HK-2 (cell line): ENCODE measurements around the gene LRRC38.
"Not testable (repeated sequence)": the region's sequence is repeated elsewhere in the genome, so short reads cannot be mapped to it uniquely, and the experiment has no call there.

Experiments used
- DNase-seq: peaks from one replicate; pipeline ENCODE4 v3.0.0-alpha.2; 2018; ENCODE audit not compliant: unreplicated experiment

LRRC38 gene, protein sequence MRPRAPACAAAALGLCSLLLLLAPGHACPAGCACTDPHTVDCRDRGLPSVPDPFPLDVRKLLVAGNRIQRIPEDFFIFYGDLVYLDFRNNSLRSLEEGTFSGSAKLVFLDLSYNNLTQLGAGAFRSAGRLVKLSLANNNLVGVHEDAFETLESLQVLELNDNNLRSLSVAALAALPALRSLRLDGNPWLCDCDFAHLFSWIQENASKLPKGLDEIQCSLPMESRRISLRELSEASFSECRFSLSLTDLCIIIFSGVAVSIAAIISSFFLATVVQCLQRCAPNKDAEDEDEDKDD

DNA sequence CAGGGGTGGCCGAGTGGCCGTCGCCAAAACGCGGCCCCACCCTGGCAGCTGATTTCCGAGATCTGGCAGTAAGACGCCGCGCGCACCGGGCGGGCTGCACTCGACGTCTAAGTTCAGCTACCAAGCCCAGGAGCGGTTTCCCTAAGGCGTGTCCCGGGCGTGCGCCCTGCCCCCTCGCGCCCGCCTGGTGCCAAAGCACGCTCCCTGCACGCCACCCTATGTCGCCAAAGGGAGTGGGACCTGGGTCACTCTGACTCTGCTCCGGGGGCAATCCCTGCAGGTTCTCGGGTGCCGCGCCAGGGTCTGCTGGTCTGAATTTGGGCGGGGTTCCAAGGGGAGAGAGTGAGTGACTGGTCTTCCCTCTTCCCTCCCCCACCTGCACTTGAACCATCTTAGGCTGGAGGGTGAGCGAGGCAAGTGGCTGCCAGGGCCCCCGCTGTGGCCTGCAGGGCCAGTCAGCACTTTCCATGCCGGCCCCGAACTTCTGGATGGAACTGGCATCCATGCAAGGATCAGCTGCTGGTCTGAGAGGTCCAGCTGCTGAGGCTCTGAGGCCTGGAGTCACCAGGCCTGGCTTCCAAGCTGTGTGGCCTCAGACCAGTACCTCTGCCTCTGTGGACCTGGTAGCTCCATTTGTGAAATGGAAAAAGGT lies at the start of gene LRRC38:
TSS of gene LRRC38 (minus strand) at position 109 of the 652 bp plus-strand sequence. CDS start 410 bp downstream, outside the sequence.
- DNase-seq, result no peak

DNA sequence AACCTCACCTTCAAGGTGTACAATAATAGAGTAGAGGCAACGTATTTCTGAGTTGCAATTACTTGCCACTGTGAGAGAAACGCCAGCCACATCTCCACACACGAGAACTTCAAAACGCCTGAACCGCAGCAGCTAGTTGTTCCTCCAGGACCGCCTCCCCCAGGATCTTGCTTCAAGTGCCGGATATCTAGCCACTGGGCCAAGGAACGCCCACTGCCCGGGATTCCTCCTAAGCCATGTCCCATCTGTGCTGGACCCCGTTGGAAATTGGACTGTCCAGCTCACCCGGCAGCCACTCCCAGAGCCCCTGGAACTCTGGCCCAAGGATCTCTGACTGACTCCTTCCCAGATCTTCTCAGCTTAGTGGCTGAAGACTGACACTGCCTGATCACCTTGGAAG lies 49.2 kb upstream of the LRRC38 start:
- DNase-seq, result not testable (repeated sequence)

DNA sequence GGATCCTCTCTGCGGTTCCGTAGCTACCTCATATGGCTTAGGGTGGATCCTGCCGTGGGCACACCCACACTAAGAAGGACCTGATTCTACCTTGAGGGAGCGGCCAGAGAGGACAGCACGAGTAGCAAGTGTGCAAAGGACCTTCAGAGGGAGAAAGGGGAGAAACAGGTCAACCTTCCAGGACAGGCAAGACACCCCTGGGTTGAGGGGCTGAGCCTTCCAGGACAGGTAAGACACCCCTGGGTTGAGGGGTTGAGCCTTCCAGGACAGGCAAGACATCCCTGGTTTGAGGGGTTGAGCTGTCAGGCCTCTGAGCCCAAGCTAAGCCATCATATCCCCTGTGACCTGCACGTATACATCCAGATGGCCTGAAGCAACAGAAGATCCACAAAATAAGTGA lies 46.7 kb upstream of the LRRC38 start:
- no peak for DNase-seq

DNA sequence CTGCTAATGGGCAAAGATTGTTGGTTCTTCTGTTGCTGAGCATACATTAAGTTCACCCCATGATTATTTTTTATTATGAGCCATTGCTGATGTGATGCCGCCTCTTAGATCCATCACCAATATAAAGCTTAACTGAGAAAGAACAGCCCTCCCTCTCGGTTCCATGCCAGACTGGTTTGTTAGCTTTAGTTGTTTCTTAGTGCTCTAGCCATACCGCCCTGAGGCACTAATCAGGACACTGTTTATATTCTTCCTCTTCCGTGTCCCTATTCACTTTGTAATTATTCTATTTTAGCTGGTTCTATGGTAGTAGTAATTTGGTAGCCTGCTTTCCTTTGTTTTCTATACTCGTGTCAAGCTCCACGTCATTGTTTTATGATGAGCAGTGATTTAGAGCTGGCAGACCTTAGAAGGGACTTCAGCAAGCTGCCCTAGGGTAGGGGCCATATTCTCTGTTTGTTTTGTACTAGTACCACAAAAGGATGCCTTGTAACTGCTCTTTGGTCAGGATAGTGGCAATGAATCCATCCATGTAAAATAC lies 42.5 kb upstream of the LRRC38 start:
- no peak for DNase-seq

DNA sequence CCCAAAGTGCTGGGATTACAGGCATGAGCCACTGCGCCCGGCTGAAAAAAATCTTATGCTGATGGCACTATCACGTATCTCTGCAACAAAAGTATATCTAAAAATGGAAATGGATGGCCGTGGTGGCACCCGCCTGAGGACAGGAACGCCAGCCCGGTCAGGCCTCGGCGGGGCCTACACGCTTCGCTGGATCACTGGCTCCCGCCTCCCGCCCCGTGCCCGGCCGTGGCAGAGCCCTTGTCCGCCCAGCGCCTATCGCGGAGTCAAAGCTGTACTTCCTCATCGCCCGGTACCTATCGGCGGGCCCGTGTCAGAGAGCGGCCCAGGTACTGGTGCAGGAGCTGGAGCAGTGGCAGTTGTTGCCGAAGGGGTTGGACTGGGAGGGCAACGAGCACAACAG lies 41.0 kb upstream of the LRRC38 start:
- DNase-seq, result no peak

DNA sequence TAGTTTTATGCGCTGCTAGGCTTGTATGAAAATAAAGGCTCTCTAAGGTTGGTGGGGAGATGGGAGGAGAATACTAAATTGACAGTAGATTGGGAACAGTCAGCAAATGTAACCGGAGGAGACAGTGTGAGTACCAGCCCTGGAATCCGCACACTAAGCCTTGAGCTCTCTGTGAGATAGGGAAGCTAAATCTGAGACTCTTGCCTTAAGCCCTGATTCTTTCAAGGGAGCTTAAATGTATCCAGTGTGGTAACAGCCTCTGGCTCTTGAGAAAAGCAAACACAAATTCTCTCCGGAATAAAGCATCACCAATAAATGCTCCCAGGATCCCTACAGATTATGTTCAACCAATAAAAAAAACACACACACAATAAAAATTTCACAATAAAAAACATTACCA lies 36.9 kb upstream of the LRRC38 start:
- no peak for DNase-seq

DNA sequence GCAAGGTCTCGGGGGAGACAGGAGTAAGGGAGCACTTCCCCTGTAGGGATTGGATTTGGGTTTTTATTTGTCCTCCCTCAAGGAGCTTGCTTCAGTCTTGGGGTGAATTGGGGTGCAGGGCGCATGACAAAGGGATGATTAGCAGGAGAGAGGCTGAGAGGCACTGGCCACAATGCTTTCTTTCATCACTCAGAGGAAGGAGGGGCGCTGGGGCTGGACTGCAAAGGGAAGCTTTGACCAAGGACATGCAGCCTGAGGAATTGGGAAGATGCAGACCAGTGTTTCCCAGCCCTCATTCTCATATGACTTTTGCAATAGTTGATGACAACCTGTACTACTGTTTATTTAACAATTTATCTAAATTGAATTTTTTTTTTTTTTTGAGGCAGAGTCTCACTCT lies 35.7 kb upstream of the LRRC38 start:
- DNase-seq, result no peak

DNA sequence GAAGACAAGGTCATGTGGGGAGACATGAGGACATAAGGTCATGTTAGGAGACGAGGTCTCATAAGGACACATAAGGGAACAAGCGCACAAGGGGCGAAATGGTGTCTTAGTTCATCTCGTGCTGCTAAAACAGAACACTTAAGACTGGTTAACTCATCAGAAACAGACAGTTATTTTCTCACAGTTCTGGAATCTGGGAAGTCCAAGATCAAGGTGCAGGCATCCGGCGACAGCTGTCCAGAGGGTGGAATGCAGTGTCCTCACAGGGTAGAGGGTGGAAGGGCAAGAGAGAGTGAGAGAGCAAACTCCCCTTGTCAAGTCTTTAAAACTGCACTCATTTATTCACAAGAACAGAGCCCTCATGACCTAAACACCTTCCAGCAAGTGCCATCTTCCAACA lies 35.2 kb upstream of the LRRC38 start:
- DNase-seq, result no peak

DNA sequence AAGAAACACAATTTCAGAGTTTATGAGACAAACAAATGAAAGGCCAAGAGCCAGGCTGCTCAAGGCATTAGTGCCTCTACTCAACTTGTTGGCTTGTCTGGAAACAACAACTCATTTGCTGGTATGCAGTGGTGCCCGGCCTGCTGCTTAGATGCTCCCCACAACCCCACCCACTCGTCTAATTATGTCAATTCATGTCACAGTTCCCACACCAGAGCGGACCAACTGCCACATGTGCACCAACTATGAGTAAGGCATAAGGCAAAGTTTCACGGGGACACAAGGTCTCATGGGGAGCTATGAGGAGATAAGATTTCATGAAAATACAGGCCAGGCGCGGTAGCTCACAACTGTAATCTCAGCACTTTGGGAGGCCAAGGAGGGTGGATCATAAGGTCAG lies 34.5 kb upstream of the LRRC38 start:
- no peak for DNase-seq

DNA sequence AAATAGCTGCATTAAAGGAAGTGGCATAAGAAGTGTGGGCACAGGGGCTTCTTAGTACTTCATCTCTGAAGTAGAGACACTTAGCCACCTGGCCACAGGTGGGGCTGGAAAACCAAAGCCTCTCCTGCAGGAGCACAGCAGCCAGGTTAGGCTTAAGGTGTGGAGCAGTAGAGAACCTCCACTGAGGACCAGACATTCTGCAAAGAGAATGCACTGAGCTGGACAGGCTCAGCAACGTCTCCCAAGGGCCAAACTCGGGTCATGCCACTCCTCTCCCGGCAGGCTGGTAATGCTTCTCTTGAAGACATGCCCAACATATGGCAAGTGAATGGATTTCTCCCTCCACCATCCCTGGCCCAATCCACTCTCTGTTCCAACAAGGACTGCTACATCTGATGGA lies 33.0 kb upstream of the LRRC38 start:
- DNase-seq, result no peak

DNA sequence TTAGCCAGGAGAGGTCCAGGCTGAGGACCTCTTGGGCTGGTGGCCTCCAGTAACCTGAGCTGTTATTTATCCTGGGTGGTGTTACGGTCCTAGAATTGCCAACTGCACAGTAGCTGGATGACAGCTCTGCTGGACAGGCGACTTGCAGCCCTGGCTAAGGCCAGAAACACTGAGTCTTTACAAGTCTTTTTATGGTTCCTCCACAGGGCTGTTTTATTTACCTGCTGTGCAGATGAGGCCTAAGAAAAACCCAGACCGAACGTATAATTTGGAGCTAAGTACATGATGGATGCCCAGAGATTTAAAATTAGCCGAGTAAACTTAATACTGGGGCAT lies 30.4 kb upstream of the LRRC38 start:
- DNase-seq, result no peak

DNA sequence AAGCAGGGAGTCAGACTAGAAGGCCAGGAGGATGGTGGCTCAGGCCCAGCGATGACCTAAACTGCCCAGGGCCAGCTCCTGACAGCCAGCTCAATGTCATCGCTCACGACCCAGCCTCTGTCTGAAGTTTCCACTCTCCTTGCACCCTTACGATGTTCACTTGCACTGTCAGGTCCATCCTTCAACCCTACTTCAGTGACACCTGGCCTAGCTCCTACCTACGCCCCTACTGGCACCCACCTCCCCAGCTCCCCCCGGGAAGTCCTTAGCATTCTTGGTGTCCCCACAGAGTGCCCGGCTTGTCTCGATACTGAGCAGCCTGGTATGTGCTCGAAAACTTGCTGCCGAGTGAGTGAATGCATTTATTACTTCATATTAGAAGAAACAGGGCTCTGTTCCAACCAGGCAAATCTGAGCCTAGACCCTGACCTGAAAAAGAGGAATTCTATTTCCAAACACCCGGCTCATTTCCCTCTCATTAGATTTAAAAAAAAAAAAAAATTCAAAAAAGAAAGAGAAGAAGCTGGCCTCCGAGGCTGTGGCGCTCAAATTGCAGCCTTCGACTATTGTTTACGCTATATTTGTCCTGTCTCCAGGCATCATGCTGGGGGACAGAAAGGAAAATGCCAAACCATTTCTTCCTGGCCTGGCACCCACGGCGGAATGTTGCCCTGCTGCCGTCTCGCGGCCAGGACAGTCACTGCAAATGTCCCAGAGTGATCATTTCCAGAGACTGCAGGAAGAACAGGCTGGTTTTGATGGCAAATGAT lies 29.8 kb upstream of the LRRC38 start:
- DNase-seq, result peak; percentile 24

DNA sequence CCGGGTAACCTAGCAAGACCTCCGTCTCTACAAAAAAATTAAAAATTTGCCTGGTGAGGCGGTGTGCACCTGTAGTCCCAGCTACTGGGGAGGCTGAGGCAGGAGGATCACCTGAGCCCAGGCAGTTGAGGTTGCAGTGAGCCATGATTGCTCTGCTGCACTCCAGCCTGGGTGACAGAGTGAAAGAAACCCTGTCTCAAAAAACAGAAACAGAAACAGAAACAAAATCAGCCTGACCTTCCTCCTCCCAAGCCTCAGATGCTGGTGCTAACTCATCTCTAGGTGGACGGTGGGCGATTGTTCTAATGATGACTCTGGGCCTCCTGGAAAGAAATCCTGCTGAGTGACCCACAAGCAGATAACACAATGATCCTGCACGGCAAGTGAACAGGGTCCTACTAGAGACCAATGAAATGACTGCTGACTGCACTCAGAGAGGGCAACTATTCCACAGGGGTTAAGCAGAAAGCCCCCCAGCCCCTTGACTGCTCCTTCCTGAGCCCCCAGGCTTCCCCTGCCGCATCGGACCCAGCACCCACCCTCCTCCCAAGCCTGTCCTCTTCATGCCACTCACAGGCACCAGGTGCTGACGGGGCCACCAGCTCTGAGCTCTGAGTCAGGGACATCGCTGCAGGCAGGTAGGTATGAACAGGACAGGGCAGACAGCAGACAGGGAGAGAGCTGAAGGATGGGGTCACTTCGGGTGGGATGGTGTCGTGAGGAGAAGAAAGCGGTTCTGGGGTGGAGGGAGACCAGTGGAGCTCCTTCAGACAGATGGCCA lies 27.8 kb upstream of the LRRC38 start:
- no peak for DNase-seq

DNA sequence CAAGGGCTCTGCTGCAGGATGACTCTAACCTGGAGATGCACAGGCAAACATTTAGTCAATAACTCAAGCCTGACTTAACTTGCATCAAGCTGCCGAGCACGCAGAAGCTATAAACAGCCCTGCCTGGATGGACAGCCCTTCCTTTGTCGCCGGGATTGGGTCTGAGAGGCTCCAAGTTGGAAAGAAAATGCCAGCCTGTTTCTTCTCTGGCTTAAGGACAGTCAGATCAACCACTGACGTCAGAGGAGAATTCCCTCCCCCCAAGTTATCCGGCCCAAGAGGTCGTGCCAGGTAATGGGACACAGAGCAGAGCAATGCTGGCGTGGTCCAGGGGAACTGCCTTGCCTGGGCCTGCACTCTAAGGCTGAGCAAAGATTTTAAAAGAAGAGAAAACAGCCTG lies 27.1 kb upstream of the LRRC38 start:
- DNase-seq, result no peak

DNA sequence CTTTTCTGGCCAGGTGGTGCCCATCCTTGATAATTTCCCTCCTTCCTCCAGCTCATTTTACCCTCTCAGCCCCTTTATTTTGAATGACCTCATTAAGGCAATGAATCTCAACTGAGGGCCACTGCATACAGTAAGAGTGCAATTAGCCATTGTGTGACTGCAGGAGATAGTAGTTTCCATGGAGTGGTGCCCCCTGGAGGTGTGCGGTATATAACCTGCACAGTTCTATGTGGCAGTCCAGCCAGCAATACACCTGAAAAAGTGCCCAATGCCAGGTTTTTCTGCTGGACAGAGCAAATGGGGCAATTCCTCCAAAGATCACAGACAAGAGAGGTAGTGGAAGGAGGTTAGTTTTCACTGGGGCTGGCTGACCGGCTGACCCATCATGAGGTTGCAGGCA lies 25.9 kb upstream of the LRRC38 start:
- no peak for DNase-seq

DNA sequence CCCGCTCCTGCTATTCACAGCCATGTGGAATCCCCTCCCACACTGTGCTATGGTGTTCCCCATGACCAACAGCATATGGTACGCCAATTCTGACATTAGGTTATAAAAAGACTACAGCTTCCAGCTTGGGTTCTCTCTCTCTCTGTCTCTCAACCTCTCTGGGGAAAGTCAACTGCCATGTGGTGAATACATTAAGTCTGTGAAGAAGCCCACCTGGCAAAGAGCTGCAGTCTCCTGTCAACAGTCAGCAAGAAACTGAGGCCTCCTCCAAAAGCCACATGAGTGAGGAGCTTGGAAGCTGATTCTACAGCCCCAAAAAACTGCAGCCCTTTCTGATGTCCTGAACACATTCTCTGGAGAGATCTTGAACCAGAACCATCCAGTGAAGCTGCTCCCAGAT lies 25.0 kb upstream of the LRRC38 start:
- no peak for DNase-seq

DNA sequence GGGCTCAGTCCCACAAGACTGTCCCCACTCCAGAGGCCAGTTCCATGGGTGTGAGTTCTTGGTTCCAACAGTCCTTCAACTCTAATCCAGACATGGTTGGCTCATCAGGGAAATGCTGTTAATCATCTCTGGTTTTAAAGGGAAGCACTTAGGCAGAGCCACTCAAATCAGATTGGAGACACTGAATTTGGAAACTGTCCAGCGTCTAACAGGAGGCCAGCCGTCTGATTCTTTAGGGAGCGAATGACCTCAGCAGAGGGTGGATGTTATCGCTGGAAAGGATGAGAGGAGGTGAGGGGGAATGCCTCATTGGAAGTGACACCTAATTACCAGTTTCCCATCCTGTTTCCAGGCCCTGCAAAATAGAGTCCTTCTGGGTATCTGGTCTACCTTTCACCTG lies 22.8 kb upstream of the LRRC38 start:
- DNase-seq, result no peak

DNA sequence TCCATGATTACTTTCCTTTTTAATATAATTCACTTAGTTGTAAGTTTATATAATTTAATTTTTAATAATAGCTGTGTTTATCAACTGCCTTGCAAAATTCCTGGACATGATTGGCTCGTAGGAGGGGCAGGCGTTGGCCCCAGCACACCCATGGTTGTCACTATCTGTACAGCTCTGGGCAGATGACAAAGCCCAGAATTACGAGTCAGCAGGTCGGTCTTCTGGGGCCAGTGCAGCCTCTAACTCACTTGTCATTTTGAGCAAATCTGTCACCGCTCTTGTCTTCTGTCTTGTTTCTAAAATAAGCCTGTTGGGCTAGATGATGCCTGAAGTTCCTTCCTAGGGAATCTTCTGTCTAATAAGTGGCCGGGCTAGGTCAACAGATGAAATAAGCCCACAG lies 21.4 kb upstream of the LRRC38 start:
- DNase-seq, result no peak

DNA sequence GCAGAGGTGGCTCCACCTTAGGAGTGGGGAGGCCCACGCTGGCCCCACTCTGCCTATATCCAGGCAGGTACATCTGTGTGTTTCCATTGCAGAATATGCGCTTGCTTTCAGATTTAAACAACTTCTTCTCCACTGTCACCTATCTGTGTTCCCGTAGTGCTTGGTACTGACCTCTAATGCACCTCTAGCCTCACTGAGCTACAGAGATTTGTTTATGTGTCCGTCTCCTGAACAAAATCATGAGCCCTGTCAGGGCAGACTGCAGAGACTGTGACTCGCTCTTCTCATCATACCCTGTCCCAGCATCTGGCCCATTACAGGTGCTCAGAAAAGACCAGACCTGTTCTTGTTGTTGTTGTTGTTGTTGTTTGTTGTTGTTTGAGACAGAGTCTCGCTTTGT lies 14.5 kb upstream of the LRRC38 start:
- DNase-seq, result no peak

DNA sequence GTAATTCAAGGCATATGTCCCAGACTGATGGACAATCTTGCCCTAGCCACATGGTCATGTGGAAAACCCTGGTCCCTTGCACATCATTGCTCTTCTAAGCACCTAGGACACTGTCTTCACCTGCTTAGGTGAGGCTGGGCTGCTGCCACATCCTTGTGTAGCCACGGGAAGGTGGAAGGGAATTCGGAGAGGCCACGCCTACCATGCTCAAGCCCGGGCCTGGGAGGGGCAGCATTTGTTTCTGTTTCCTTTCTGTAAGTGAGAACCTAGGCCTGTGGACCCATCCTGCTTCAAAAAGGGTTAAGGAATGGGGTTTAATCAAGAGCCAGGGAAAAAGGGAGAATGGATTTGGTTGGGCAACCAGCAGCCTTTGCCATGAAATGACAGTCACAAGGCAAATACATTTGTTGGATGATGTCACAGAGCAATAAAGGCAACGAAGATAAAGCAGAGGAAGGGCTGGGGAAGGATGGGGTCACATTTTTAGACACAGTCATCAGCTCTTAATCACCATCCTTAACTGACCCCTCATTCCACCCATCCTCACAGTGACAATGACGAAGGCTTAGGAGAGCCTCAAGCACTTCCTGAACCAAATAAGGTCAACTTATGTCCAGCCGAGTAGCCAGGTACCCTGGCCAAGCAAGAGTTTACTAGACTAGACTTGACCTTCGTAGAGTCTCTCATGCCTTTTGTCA lies 10.1 kb upstream of the LRRC38 start:
- no peak for DNase-seq

DNA sequence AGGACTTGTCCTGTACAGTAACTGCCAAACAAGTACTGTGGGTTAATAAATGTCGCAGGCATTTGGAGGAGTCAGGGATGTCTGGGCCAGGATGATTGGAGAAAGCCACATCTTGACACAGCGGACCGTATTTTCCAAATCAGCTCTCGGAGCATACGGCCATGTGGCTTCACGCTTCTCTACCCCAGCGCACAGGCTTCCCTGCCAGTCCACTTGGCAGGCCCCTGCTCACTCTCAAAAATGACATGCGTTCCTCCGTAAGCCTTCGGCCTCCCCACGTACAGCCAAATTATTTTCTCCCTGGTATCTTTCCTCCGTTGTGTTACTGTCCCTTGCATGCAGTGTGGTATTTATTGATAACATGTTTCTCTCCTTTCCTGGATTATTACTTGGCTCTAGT lies 7.2 kb upstream of the LRRC38 start:
- DNase-seq, result no peak
